ENCODE results near the gene RECK. TPM values are rescaled to one million over a fixed set of nuclear protein-coding genes. Genes with fewer than 3 reads are reported as not detected.

Gene RECK
- total RNA-seq, 1 experiment from 2014 or later: 13.2 TPM

- in situ Hi-C loops (cut with HindIII; ENCODE audit: low pct_unique_long_range_greater_than_20kb, low sequenced_read_pairs): loop anchor here (5.0 kb wide), 2 partner anchors 35 to 100 kb away; no protein-coding TSS in a partner anchor
- Histone ChIP-seq H3K4me3 (ENCODE audit: low read depth in 2 of 2, low read length in 2 of 2) (no peak overlapping the region), H3K4me1 (ENCODE audit: control insufficient read depth, insufficient read depth, low read length) (no peaks in the 10 kb centered on the region), H3K9me3 (ENCODE audit: control insufficient read depth, insufficient read depth, low read depth, low read length) (no peaks in the 10 kb centered on the region), H3K27ac (ENCODE audit: low read length) (no peak overlapping the region), H3K36me3 (ENCODE audit: control insufficient read depth, insufficient read depth, low read length) (no peaks in the 10 kb centered on the region), H3K27me3 (ENCODE audit: control insufficient read depth, insufficient read depth, low read length) (peaks cover 3% of the 10 kb centered on the region; the same call in 1 of the 2 replicates)
- TF ChIP-seq, protein P1, sequence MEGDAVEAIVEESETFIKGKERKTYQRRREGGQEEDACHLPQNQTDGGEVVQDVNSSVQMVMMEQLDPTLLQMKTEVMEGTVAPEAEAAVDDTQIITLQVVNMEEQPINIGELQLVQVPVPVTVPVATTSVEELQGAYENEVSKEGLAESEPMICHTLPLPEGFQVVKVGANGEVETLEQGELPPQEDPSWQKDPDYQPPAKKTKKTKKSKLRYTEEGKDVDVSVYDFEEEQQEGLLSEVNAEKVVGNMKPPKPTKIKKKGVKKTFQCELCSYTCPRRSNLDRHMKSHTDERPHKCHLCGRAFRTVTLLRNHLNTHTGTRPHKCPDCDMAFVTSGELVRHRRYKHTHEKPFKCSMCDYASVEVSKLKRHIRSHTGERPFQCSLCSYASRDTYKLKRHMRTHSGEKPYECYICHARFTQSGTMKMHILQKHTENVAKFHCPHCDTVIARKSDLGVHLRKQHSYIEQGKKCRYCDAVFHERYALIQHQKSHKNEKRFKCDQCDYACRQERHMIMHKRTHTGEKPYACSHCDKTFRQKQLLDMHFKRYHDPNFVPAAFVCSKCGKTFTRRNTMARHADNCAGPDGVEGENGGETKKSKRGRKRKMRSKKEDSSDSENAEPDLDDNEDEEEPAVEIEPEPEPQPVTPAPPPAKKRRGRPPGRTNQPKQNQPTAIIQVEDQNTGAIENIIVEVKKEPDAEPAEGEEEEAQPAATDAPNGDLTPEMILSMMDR (IDR thresholded peaks at IDR 0.05): no peak
- TF ChIP-seq SIN3A (IDR thresholded peaks at IDR 0.05; ENCODE audit: borderline replicate concordance, insufficient read depth, low read depth, low read length) (no peak), REST (IDR thresholded peaks at IDR 0.05; ENCODE audit: insufficient read depth in 1 of 2, low read depth in 2 of 2, low read length in 1 of 2) (no peak), TCF7L2 (IDR thresholded peaks at IDR 0.05; ENCODE audit: low read depth, low read length) (no peak), POLR2AphosphoS5 (IDR thresholded peaks at IDR 0.05; ENCODE audit: low read depth, low read length) (no peak)
- DNase-seq (ENCODE audit: low read depth, low spot score): no peak
- no peak for ATAC-seq
- intact Hi-C loops (cut with micrococcal nuclease; ENCODE audit: unreplicated experiment): loop anchor here (2.0 kb wide), 1 partner anchor 67 kb away; no protein-coding TSS in a partner anchor
- CTCF ChIA-PET: interaction anchor here (2.0 to 2.1 kb wide), 2 partner anchors 11 to 66 kb away, joined by 6 to 25 read pairs; no protein-coding TSS in a partner anchor
- POLR2A ChIA-PET: no interaction called here
- no TSS peak for BruUV-seq (replicated peaks)
Observed at GRCh38 chr9:36021968-36022367, 14.7 kb upstream of the RECK start.

- Histone ChIP-seq H3K4me3 (ENCODE audit: low read depth in 2 of 2, low read length in 2 of 2) (no peak overlapping the region), H3K27ac (ENCODE audit: low read length) (no peak overlapping the region), H3K9me3 (ENCODE audit: control insufficient read depth, insufficient read depth, low read depth, low read length) (no peaks in the 10 kb centered on the region), H3K27me3 (ENCODE audit: control insufficient read depth, insufficient read depth, low read length) (peaks cover 3% of the 10 kb centered on the region; the same call in 1 of the 2 replicates), H3K36me3 (ENCODE audit: control insufficient read depth, insufficient read depth, low read length) (no peaks in the 10 kb centered on the region), H3K4me1 (ENCODE audit: control insufficient read depth, insufficient read depth, low read length) (no peaks in the 10 kb centered on the region)
- intact Hi-C loops (cut with micrococcal nuclease; ENCODE audit: unreplicated experiment) (loop anchor here (2.0 kb wide), 1 partner anchor 69 kb away; no protein-coding TSS in a partner anchor), in situ Hi-C loops (cut with HindIII; ENCODE audit: low pct_unique_long_range_greater_than_20kb, low sequenced_read_pairs) (loop anchor here (5.0 kb wide), 2 partner anchors 36 to 101 kb away; no protein-coding TSS in a partner anchor)
- POLR2A ChIA-PET: no interaction called here
- BruUV-seq (replicated peaks): no TSS peak
- TF ChIP-seq, protein P1 (IDR thresholded peaks at IDR 0.05): no peak
- no peak for TF ChIP-seq POLR2AphosphoS5 (IDR thresholded peaks at IDR 0.05; ENCODE audit: low read depth, low read length)
- TF ChIP-seq SIN3A (IDR thresholded peaks at IDR 0.05; ENCODE audit: borderline replicate concordance, insufficient read depth, low read depth, low read length): no peak
- TF ChIP-seq TCF7L2 (IDR thresholded peaks at IDR 0.05; ENCODE audit: low read depth, low read length): no peak
- 0 out of 4 replicates have a peak, but pooled peaks of 1 of the 2 experiments have one; percentile 55 for TF ChIP-seq REST (IDR thresholded peaks at IDR 0.05; ENCODE audit: insufficient read depth in 1 of 2, low read depth in 2 of 2, low read length in 1 of 2)
- ATAC-seq: peak; percentile 97
- CTCF ChIA-PET: interaction anchor here (0.5 to 3.6 kb wide), 25 partner anchors 9 to 247 kb away, joined by 3 to 34 read pairs (median 5); partner anchors contain the start of genes OR2S2, RECK and SPAAR
- DNase-seq (ENCODE audit: low read depth, low spot score): peak; percentile 74
Observed at GRCh38 chr9:36023260-36024048, 13.3 kb upstream of the RECK start.
